Activated naive CD4-positive, alpha-beta T cell treated with anti-CD3 and anti-CD28 coated beads, Interleukin-2, amount 50 U/mL, for 72 hours (primary cell): ENCODE measurements around the gene TRABD. TPM values are rescaled to one million over a fixed set of nuclear protein-coding genes. Genes with fewer than 3 reads are reported as not detected.
"Not testable (repeated sequence)": the region's sequence is repeated elsewhere in the genome, so short reads cannot be mapped to it uniquely, and the experiment has no call there.

Experiments
- ATAC-seq, 2 donors: fragments of 150-1000 bp; cut with Tn5 transposase; 2 replicates each; pipeline ENCODE4 v1.10.0; 2021; ENCODE audit warnings: mild to moderate bottlenecking in 2 of 2, moderate library complexity in 2 of 2
- DNase-seq, 2 donors: peaks; one replicate each; pipeline ENCODE4 v3.0.0; 2021 to 2022; ENCODE audit warnings: low spot score in 2 of 2
- H3K27ac Mint-ChIP-seq, 2 donors: one replicate each; pipeline ENCODE4 v1.8.0; 2022; ENCODE audit warnings: mild to moderate bottlenecking in 2 of 2, mixed read lengths in 2 of 2
- H3K36me3 Mint-ChIP-seq, 2 donors: one replicate each; pipeline ENCODE4 v1.8.0; 2022; ENCODE audit warnings: mixed read lengths in 2 of 2
- H3K9me3 Mint-ChIP-seq, 2 donors: one replicate each; pipeline ENCODE4 v1.8.0; 2022; ENCODE audit warnings: mixed read lengths in 2 of 2
- total RNA-seq, 2 donors: library from RNA; stranded (reverse); gene quantifications; one replicate each; pipeline ENCODE4 v1.2.3, GENCODE V29; 2022

Gene TRABD, protein sequence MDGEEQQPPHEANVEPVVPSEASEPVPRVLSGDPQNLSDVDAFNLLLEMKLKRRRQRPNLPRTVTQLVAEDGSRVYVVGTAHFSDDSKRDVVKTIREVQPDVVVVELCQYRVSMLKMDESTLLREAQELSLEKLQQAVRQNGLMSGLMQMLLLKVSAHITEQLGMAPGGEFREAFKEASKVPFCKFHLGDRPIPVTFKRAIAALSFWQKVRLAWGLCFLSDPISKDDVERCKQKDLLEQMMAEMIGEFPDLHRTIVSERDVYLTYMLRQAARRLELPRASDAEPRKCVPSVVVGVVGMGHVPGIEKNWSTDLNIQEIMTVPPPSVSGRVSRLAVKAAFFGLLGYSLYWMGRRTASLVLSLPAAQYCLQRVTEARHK
- 10 to 100 TPM; 84.4 to 98.2 TPM for total RNA-seq

DNA sequence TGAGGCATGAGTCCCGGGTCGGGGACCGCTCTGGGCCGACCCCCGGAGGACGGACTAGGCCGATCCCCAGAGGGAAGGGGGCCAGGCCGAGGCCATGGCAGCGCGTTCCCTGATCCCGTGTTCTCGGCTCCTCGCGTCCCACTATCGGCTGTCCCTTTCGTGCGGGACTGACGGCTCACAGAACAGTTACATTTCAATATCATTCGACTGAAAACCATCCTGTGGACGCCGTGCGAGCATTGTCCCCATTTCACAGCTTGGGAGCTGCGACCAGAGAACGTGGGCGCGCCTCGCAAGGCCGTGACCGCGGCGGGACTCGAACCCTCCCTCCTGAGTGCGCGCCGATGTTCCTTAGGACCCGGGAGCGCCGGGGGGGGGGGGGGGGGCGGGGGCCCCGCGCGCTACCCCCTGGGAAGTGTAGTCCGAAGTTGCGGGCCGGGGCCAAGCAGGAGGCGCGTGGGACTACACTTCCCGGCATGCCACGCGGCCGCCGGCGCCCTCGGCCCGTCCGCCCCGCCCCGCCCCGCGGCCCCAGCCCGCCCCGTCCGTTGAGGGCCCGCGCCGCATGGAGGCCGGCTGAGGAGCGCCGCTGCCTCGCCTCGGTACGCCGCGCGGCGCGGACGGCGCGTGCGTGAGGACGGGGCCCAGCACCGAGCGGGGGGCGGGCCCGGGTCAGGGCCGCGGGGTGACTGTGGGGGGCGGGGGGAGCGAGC is at the start of gene TRABD:
TRABD (plus strand) TSS at position 539 of the 713 bp plus-strand sequence. CDS start 7,148 bp downstream, outside the sequence.
- peak within 1 kb of the TSS; percentile 85 to 91 for H3K27ac Mint-ChIP-seq
- H3K36me3 Mint-ChIP-seq, result peaks cover 5 to 6% of the 10 kb centered on the region in 2 donors
- no peaks in the 10 kb centered on the region for H3K9me3 Mint-ChIP-seq
- DNase-seq (peak; percentile 87 to 90), ATAC-seq (peak; percentile 80 to 81)

DNA sequence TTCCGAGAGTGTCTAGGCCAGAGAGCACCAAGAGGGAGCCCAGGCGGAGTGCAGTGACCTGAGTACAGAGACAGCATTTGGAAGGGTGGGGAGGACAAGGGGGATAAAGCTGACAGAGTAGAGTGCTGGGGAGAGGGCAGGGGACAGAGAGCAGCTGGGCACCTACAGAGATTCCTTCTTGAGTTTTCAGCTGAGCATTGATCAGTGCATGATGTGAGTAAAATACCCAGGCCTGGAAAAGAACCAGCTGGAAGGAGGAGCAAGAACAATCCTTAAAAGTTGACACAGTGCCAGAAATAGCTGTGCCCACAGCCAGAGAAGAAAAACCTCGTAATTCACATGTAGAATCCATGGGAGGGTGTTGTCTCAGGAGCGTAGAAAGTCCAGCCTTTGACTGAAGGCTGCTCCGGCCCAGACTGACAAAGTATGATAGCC is 49.1 kb upstream of the TRABD start:
- Mint-ChIP-seq H3K36me3 (no peaks in the 10 kb centered on the region), H3K27ac (no peak overlapping the region), H3K9me3 (no peaks in the 10 kb centered on the region)
- ATAC-seq (no peak), DNase-seq (no peak)

DNA sequence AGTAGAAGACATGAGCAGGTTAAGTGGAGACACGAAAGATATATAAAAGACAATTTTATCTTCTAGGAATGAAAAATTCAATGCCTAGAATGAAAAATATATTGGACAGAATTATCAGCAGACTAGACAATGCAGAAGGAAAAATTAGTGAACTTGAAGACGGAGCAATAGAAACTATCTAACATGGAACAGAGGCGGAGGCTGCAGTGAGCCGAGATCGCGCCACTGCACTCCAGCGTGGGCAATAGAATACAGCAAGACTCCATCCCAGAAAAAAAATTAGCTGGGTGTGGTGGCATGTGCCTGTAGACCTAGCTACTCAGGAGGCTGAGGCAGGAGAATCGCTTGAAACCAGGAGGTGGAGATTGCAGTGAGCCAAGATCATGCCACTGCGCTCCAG is 48.4 kb upstream of the TRABD start:
- ATAC-seq, DNase-seq, H3K27ac Mint-ChIP-seq, H3K36me3 Mint-ChIP-seq, H3K9me3 Mint-ChIP-seq: not testable (repeated sequence)

DNA sequence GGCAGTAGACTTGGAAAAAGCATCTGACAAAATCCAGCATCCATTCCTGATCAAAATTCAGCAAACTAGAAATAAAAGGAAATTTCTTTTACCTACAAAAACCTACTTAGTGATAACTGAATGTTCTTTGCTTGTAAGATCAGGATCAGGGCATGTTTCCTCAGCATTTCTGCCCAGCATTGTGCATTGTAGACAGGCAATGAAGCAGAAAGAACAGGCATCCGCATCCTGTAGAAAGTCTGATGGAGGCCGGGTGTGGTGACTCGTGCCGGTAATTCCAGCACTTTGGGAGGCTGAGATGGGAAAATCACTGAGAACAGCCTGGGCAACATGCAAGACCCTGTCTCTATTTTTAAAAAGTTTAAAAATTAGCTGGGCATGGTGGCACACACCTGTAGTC is 47.7 kb upstream of the TRABD start:
- Mint-ChIP-seq H3K27ac (no peak overlapping the region), H3K9me3 (no peaks in the 10 kb centered on the region), H3K36me3 (no peaks in the 10 kb centered on the region)
- no peak for ATAC-seq
- DNase-seq, result no peak

DNA sequence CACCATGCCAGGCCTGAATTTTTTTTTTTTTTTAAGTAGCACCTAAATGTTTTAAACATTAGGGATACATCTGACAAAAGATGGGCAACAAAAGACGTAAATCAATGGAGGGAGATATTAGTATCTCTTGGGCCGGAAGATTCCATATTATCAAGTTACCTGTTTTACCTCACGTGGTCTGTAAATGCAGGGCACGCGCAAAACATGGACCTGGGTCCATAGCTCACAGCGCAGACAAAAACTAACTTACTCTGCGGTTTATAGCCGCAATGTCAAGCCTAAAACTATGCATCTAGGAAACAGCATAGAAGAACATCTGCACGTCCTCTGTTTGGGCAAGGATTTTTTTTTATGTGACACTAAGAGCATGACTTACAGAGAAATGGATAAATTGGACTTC is 46.7 kb upstream of the TRABD start:
- DNase-seq, result no peak
- ATAC-seq, result no peak
- Mint-ChIP-seq H3K36me3 (no peaks in the 10 kb centered on the region), H3K27ac (no peak overlapping the region), H3K9me3 (no peaks in the 10 kb centered on the region)

DNA sequence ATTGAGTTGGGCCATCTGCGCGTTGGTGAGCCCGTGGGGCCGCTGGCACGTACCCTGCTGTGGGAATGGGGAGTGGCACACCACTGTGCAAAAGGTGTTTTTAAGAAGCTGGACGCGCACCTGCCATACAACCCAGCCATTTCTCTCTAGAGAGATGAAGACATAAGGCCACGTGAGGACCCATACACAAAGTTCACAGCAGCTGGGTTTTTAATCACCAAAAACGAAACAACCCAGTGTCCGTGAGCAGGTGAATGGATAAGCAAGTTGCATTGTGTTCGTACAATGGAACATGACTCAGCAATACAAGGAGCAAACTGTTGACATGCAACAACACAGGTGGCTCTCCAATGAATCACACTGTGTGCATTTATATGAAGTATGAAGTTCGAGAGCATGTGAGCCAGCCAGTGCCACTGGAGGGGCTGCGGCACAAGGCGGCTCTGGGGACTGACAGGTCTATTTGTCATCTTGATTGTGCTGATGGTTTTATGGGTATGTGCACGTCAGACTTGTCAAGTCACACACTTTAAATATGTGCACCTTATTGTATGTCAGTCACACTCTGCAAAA is 45.8 kb upstream of the TRABD start:
- DNase-seq (no peak), ATAC-seq (no peak)
- no peaks in the 10 kb centered on the region for H3K36me3 Mint-ChIP-seq
- no peaks in the 10 kb centered on the region for H3K9me3 Mint-ChIP-seq
- no peak overlapping the region for H3K27ac Mint-ChIP-seq

DNA sequence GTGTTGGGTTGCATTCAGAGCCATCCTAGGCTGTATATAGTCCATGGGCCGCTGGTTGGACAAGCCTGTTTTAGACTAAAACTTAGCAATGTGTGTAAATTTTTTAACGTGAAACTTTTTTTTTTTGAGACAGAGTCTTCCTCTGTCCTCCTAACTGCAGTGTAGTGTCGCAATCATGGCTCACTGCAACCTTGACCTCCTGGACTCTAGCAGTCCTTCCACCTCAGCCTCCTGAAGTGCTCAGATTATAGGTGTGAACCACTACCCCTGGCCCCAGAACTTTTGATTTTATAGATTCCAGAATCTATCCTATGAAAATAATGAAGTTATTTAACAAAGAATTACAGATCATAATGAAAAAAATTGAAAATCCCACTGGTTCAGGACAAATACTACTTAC is 45.1 kb upstream of the TRABD start:
- Mint-ChIP-seq H3K9me3 (no peaks in the 10 kb centered on the region), H3K36me3 (no peaks in the 10 kb centered on the region)
- no peak for ATAC-seq

DNA sequence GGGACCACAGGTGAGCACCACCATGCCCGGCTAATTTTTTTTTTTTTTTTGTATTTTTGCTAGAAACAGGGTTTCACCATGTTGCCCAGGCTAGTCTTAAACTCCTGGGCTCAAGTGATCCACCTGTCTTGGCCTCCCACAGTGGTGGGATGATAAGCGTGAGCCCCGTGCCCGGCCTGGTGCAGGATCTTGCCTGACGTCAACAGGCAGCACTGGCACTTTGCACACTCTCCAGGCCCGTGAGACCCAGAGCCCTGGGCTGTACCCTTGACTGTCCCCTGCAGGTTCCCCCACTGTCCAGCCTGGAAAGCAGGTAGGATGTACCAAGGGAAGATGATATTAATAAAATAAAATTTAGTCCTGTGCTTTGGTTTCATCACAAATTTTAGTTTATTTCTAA is 44.3 kb upstream of the TRABD start:
- no peak for DNase-seq
- no peak for ATAC-seq
- Mint-ChIP-seq H3K36me3 (no peaks in the 10 kb centered on the region), H3K27ac (no peak overlapping the region), H3K9me3 (no peaks in the 10 kb centered on the region)

More for the DNA sequence above, 45.1 kb upstream of the TRABD start:
- no peak for DNase-seq
- H3K27ac Mint-ChIP-seq, result no peak overlapping the region

DNA sequence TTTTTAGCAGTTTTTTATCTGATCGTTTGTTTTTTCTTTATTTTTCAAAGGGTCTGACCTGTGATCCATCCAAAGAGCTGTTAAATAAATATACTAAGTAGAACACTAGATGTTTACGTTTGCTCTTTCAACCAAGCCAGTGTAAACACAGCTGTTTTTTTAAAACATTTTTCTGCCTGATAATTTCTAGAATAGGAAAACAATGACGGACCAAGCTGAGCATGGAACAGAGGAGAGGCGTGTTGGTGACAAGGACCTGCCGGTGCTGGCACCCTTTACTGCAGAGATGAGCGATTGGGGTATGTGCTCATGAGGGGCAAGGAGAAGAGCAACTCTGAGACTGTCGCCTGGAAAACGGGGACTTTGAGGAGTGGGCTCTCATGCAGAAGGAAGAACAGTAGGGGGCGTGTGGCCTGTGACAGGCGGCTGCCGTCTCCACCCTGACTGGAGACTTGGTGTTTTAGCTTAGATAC is 43.8 kb upstream of the TRABD start:
- H3K36me3 Mint-ChIP-seq, result no peaks in the 10 kb centered on the region
- H3K9me3 Mint-ChIP-seq, result no peaks in the 10 kb centered on the region
- DNase-seq (no peak), ATAC-seq (no peak)
- H3K27ac Mint-ChIP-seq, result peak overlapping the region in 1 of 2 donors; percentile 1

DNA sequence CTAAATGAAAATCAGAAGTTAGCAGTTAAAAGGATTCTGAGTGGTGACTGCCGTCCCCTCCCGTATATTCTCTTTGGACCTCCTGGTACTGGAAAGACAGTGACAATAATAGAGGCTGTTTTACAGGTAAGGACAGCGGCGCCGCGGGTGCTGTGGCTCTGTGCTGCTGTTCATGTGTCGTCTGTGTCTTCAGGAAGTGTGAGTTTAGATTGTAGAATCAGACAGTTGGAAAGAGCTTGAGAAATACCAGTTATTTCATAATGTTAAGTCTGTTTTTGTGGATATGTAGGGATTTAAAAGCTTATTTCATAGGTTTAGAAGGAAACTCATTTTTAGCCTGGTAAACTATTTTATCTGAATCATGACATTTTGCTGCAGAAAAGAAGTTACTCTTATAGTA is 42.6 kb upstream of the TRABD start:
- H3K36me3 Mint-ChIP-seq, result no peaks in the 10 kb centered on the region
- DNase-seq (no peak), ATAC-seq (no peak)
- no peak overlapping the region for H3K27ac Mint-ChIP-seq
- no peaks in the 10 kb centered on the region for H3K9me3 Mint-ChIP-seq

DNA sequence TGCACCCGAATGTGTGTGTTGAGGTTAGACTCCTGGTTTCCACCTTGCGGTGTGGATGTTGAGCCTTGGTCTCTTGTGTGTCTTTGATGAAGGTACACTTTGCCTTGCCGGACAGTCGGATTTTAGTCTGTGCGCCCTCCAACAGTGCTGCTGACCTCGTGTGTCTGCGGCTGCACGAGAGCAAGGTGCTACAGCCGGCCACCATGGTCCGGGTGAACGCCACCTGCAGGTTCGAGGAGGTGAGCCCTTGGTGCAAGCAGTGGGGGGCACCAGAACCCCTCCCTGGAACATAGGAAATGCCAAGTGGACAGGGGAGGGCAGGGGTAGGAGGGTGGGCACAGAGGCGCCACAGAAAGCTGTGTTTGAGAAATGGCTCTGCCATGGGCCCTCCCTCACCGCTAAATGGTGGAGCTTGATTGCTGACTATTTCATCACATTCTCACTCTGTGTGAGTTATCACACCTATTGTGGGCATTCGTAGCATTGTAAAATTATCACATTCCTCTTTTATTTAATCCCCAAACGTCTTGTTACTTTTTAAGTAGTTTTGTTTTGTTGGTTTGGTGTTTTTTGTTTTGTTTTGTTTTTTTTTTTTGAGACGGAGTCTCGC is 41.6 kb upstream of the TRABD start:
- ATAC-seq (no peak), DNase-seq (no peak)
- Mint-ChIP-seq H3K9me3 (no peaks in the 10 kb centered on the region), H3K27ac (no peak overlapping the region), H3K36me3 (no peaks in the 10 kb centered on the region)

DNA sequence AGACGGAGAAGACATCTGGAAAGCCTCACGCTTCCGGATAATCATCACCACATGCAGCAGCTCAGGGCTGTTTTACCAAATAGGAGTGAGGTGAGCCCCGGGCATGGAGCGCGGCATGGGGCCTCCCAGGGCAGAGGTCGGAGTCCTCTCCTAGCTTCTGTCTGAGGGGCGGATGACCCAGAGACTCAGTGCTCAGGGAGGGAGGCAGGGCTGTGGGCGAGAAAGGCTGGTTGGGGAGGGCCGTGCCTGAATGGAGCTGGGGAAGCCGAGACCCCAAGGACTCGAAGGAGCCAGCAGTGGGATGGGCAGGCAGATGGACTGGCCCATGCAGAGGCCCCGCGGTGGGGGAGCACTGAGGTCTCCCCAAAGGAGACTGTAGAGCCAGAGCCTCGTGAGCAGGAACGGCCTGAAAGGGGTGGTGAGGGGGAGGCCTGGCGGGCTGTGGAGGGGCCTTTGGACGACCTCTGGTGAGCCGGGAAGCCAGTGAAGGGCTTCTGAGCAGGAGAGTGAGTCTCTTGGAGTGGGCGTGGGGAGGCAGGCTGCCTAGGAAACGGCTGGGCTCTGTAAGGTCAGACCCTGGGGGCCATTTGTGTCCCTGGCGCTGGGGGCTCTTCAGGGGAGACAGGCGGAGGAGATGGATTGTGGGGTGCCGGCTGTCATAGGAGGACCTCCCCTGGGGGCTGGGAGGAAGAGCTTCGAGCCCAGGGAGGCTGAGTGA is 39.8 kb upstream of the TRABD start:
- Mint-ChIP-seq H3K27ac (peak overlapping the region in 1 of 2 donors; percentile 68), H3K36me3 (no peaks in the 10 kb centered on the region), H3K9me3 (no peaks in the 10 kb centered on the region)
- no peak for DNase-seq
- no peak for ATAC-seq

DNA sequence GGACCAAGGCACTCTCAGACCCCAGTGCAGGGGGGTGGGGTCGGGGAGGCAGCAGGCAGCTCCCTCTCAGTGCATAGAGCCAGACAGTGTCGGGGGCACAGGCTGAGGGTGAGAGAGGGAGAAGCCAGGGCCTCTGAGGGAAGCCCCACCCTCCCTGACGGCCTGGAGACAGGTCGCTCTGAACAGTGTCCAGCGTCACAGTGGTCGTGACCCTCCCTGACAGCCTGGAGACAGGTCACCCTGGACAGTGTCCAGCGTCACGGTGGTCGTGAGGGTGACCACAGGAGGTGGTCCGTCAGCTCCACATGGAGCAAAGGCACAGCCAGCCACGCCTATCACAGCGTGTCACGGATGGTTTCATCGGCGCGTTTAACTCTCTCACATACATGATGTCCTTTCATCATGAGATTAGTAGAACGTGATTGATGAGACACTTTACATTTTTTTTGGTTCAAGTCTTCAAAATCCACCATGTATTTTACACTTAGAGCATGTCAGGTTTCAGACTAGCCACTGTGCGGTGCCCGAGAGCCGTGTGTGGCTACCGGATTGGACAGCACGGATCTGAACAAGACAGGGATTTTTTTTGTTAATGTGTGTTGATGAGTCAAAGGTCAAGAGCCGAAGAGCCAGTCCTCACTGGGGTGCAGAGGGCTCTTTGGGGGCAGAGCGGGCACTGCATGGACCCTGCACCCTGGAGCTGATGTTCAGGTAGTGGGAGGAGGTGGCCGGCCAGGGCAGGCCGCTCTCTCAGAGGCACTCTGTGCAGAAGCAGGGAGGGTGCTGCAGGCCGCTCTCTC is 39.1 kb upstream of the TRABD start:
- no peaks in the 10 kb centered on the region for H3K9me3 Mint-ChIP-seq
- H3K36me3 Mint-ChIP-seq, result no peaks in the 10 kb centered on the region
- no peak for ATAC-seq
- DNase-seq, result no peak
- H3K27ac Mint-ChIP-seq, result no peak overlapping the region

DNA sequence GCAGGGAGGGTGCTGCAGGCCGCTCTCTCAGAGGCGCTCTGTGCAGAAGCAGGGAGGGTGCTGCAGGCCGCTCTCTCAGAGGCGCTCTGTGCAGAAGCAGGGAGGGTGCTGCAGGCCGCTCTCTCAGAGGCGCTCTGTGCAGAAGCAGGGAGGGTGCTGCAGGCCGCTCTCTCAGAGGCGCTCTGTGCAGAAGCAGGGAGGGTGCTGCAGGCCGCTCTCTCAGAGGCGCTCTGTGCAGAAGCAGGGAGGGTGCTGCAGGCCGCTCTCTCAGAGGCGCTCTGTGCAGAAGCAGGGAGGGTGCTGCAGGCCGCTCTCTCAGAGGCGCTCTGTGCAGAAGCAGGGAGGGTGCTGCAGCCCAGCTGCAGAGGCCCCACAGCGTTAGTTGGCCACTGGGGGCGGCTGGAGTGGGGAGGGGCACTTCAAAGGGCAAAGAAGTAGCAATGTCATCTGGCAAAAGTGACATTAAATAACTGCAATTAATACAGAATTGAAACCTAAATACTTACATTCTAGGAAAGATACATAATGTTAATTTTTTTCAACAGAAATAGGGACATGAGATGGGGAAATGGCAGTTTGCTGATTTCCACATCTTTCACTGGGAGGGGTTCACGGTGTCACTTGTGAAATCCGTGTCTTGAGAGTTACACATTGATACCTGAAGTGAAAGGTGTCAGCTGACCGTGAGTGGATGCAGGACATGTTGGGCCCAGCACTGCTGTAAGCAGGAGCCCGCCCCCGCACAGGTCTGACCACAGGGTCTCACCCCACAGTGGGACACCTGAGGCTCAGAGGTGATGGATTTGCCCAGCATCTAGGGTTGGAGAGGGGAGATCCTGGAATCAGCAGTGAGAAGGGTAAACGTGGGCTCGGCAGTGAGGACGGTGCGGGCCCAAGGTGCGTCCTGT is 38.2 kb upstream of the TRABD start:
- DNase-seq, H3K27ac Mint-ChIP-seq, H3K36me3 Mint-ChIP-seq, ATAC-seq, H3K9me3 Mint-ChIP-seq: not testable (repeated sequence)

DNA sequence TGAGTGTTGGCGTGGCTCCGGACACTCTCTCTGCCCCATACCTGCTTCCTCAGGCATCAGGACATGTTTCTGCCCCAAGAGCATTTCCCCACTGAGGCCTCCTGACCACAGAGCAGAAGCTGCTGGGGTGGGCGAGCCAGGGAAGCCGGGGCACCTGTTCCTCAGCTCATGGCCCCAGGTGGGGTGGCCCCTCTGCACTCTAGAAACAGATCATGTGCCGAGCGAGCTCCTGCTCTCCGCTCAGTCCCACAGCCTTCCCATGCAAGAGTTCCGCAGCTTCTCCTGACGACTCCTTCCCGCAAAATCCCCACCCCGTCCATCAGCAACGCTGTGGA is 37.6 kb upstream of the TRABD start:
- no peaks in the 10 kb centered on the region for H3K36me3 Mint-ChIP-seq
- H3K27ac Mint-ChIP-seq, result no peak overlapping the region
- no peaks in the 10 kb centered on the region for H3K9me3 Mint-ChIP-seq
- ATAC-seq, result no peak
- no peak for DNase-seq
